ENCODE results near the gene ORMDL2. TPM values are rescaled to one million over a fixed set of nuclear protein-coding genes. Genes with fewer than 3 reads are reported as not detected.

Gene ORMDL2
- total RNA-seq, 1 donor, result 10.1 TPM

GRCh38 chr12:55838361-55838760 lies 20.5 kb downstream of the ORMDL2 start:
- Histone ChIP-seq H3K9me3 (ENCODE audit: low read depth, low read length) (no peaks in the 10 kb centered on the region), H3K4me3 (ENCODE audit: insufficient read depth, low read length) (no peak overlapping the region), H3K27ac (ENCODE audit: low read depth, low read length) (no peak overlapping the region), H3K4me2 (ENCODE audit: insufficient read depth, low read length) (no peak overlapping the region), H4K20me1 (ENCODE audit: insufficient read depth, low read length) (no peaks in the 10 kb centered on the region), H3K36me3 (ENCODE audit: insufficient read depth, low read length) (peaks cover 20% of the 10 kb centered on the region), H3K27me3 (ENCODE audit: insufficient read depth, low read length) (no peaks in the 10 kb centered on the region), H3K4me1 (ENCODE audit: insufficient read depth, low read length) (peaks cover 19% of the 10 kb centered on the region), H3K79me2 (ENCODE audit: insufficient read depth, low read length) (peaks cover 6% of the 10 kb centered on the region), H2AFZ (ENCODE audit: low read length) (no peak overlapping the region)
- TF ChIP-seq CTCF (IDR thresholded peaks at IDR 0.05; ENCODE audit: extremely low read depth, low read depth, low read length), result no peak
- no peak for DNase-seq (ENCODE audit: insufficient read length, low spot score, missing footprints)

DNA sequence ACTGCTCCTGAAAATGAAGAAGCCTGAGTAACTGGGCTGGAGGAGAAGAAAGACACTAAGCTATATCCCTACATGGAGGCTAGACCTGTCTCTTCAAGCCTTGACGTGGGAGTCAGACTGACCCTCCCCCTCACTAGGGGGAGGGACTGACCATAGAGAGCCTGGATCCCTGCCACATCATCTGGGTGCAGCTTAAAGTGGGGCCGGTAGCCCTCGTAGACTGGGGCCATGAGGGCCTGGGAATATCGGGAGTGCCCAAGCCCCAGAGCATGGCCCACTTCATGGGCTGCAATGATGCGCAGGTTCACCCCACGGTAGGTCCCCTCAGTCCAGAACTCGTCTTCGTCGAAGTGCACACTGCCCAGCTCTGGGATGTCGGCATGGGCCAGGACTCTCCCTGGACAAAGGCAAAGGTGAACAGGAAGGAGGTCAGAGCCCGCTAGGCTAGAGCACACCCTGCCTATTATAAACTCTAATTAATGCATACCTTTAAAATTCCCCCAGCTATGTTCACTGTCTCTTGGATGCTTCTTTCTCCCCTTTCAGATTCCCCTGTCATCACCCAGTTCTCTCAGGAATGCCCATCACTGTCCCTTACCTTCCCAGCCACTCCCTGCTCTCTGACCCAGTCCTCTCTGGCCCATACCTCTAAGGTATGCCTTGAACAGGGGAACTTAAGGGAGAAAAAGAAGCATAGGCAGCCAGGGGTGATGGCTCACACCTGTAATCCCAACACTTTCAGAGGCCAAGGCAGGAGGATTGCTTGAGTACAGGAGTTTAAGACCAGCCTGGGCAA lies 21.7 kb downstream of the ORMDL2 start:
- no peak overlapping the region for H3K4me2 ChIP-seq (ENCODE audit: insufficient read depth, low read length)
- H3K4me1 ChIP-seq (ENCODE audit: insufficient read depth, low read length), result peaks cover 20% of the 10 kb centered on the region
- no peaks in the 10 kb centered on the region for H3K9me3 ChIP-seq (ENCODE audit: low read depth, low read length)
- H4K20me1 ChIP-seq (ENCODE audit: insufficient read depth, low read length), result no peaks in the 10 kb centered on the region
- no peak overlapping the region for H2AFZ ChIP-seq (ENCODE audit: low read length)
- no peak overlapping the region for H3K27ac ChIP-seq (ENCODE audit: low read depth, low read length)
- no peak for DNase-seq (ENCODE audit: insufficient read length, low spot score, missing footprints)
- peaks cover 20% of the 10 kb centered on the region for H3K36me3 ChIP-seq (ENCODE audit: insufficient read depth, low read length)
- H3K4me3 ChIP-seq (ENCODE audit: insufficient read depth, low read length), result no peak overlapping the region
- H3K79me2 ChIP-seq (ENCODE audit: insufficient read depth, low read length), result peaks cover 6% of the 10 kb centered on the region
- no peak for TF ChIP-seq CTCF (IDR thresholded peaks at IDR 0.05; ENCODE audit: extremely low read depth, low read depth, low read length)
- H3K27me3 ChIP-seq (ENCODE audit: insufficient read depth, low read length), result no peaks in the 10 kb centered on the region

- TF ChIP-seq CTCF (IDR thresholded peaks at IDR 0.05; ENCODE audit: extremely low read depth, low read depth, low read length), result no peak
- no peak overlapping the region for H3K4me3 ChIP-seq (ENCODE audit: insufficient read depth, low read length)
- no peak overlapping the region for H3K4me2 ChIP-seq (ENCODE audit: insufficient read depth, low read length)
These were observed 22.9 kb downstream of the ORMDL2 start for GRCh38 chr12:55840581-55841351.

More at GRCh38 chr12:55840581-55841351, 22.9 kb downstream of the ORMDL2 start:
- Histone ChIP-seq H2AFZ (ENCODE audit: low read length) (no peak overlapping the region), H3K36me3 (ENCODE audit: insufficient read depth, low read length) (peaks cover 20% of the 10 kb centered on the region), H3K27ac (ENCODE audit: low read depth, low read length) (no peak overlapping the region), H3K79me2 (ENCODE audit: insufficient read depth, low read length) (peaks cover 6% of the 10 kb centered on the region), H3K4me1 (ENCODE audit: insufficient read depth, low read length) (peaks cover 26% of the 10 kb centered on the region), H3K27me3 (ENCODE audit: insufficient read depth, low read length) (no peaks in the 10 kb centered on the region), H3K9me3 (ENCODE audit: low read depth, low read length) (no peaks in the 10 kb centered on the region), H4K20me1 (ENCODE audit: insufficient read depth, low read length) (no peaks in the 10 kb centered on the region)
- no peak for DNase-seq (ENCODE audit: insufficient read length, low spot score, missing footprints)
